Measurements from ENCODE around the gene ING1. TPM values are rescaled to one million over a fixed set of nuclear protein-coding genes. Genes with fewer than 3 reads are reported as not detected.
"Not testable (repeated sequence)": the region's sequence is repeated elsewhere in the genome, so short reads cannot be mapped to it uniquely, and the experiment has no call there.

The ING1 gene
- total and polyA plus RNA-seq, 4 donors: 7.4 to 16.8 (median 10.6) TPM

- Histone ChIP-seq H3K4me3 (ENCODE audit: low read length in 2 of 2) (no peak overlapping the region), H3K27me3 (ENCODE audit: control insufficient read depth in 1 of 2, insufficient read depth in 2 of 2, low read length in 1 of 2) (no peaks in the 10 kb centered on the region), H3K36me3 (ENCODE audit: control insufficient read depth in 1 of 2, insufficient read depth in 2 of 2, low read length in 1 of 2) (no peaks in the 10 kb centered on the region), H3K9me3 (ENCODE audit: control insufficient read depth, low read length) (no peaks in the 10 kb centered on the region), H3K4me1 (ENCODE audit: control insufficient read depth in 1 of 2, insufficient read depth in 2 of 2, low read length in 2 of 2) (no peaks in the 10 kb centered on the region), H3K27ac (ENCODE audit: low read depth in 1 of 2, low read length in 2 of 2) (no peak overlapping the region)
- 96 to 97% methylated on average over 58 to 61 of the region's 61 CpGs for WGBS, 2 donors
- intact Hi-C loops (cut with DNase I): loop anchor here in 1 of 2 donors (5.0 kb wide), 1 partner anchor 88 kb away; no protein-coding TSS in a partner anchor
- DNase-seq: no peak
- no peak for ATAC-seq (ENCODE audit: low FRiP score)
These were observed 5.7 kb downstream of the ING1 start for GRCh38 chr13:110719036-110719710.

GRCh38 chr13:110722971-110723370 lies 9.5 kb downstream of the ING1 start:
- no peak overlapping the region for H3K27ac ChIP-seq (ENCODE audit: low read depth in 1 of 2, low read length in 2 of 2)
- ATAC-seq (ENCODE audit: low FRiP score) (no peak), DNase-seq (no peak)
- 45 to 48% methylated on average over 5 of the region's 5 CpGs for WGBS, 2 donors
- no peaks in the 10 kb centered on the region for H3K36me3 ChIP-seq (ENCODE audit: control insufficient read depth in 1 of 2, insufficient read depth in 2 of 2, low read length in 1 of 2)
- no peaks in the 10 kb centered on the region for H3K27me3 ChIP-seq (ENCODE audit: control insufficient read depth in 1 of 2, insufficient read depth in 2 of 2, low read length in 1 of 2)
- no peaks in the 10 kb centered on the region for H3K9me3 ChIP-seq (ENCODE audit: control insufficient read depth, low read length)
- intact Hi-C loops (cut with DNase I): loop anchor here in 1 of 2 donors (10.0 kb wide), 1 partner anchor 92 kb away; no protein-coding TSS in a partner anchor
- no peak overlapping the region for H3K4me3 ChIP-seq (ENCODE audit: low read length in 2 of 2)
- H3K4me1 ChIP-seq (ENCODE audit: control insufficient read depth in 1 of 2, insufficient read depth in 2 of 2, low read length in 2 of 2): no peaks in the 10 kb centered on the region

- DNase-seq: no peak
- intact Hi-C loops (cut with DNase I): loop anchor here in 1 of 2 donors (10.0 kb wide), 1 partner anchor 91 kb away; no protein-coding TSS in a partner anchor
These were observed 10.1 kb downstream of the ING1 start for GRCh38 chr13:110723598-110723997.

GRCh38 chr13:110726153-110726552 lies 12.7 kb downstream of the ING1 start:
- H3K4me1 ChIP-seq (ENCODE audit: control insufficient read depth in 1 of 2, insufficient read depth in 2 of 2, low read length in 2 of 2); ATAC-seq (ENCODE audit: low FRiP score); H3K4me3 ChIP-seq (ENCODE audit: low read length in 2 of 2); H3K9me3 ChIP-seq (ENCODE audit: control insufficient read depth, low read length); H3K36me3 ChIP-seq (ENCODE audit: control insufficient read depth in 1 of 2, insufficient read depth in 2 of 2, low read length in 1 of 2); H3K27me3 ChIP-seq (ENCODE audit: control insufficient read depth in 1 of 2, insufficient read depth in 2 of 2, low read length in 1 of 2); DNase-seq; H3K27ac ChIP-seq (ENCODE audit: low read depth in 1 of 2, low read length in 2 of 2): not testable (repeated sequence)
- intact Hi-C loops (cut with DNase I): loop anchor here in 1 of 2 donors (10.0 kb wide), 1 partner anchor 89 kb away; no protein-coding TSS in a partner anchor
- WGBS, 2 donors: 92 to 97% methylated on average over 5 to 6 of the region's 6 CpGs

More at GRCh38 chr13:110723598-110723997, 10.1 kb downstream of the ING1 start:
- Histone ChIP-seq H3K36me3 (ENCODE audit: control insufficient read depth in 1 of 2, insufficient read depth in 2 of 2, low read length in 1 of 2) (no peaks in the 10 kb centered on the region), H3K27ac (ENCODE audit: low read depth in 1 of 2, low read length in 2 of 2) (no peak overlapping the region), H3K4me1 (ENCODE audit: control insufficient read depth in 1 of 2, insufficient read depth in 2 of 2, low read length in 2 of 2) (no peaks in the 10 kb centered on the region), H3K9me3 (ENCODE audit: control insufficient read depth, low read length) (no peaks in the 10 kb centered on the region), H3K27me3 (ENCODE audit: control insufficient read depth in 1 of 2, insufficient read depth in 2 of 2, low read length in 1 of 2) (no peaks in the 10 kb centered on the region), H3K4me3 (ENCODE audit: low read length in 2 of 2) (no peak overlapping the region)
- ATAC-seq (ENCODE audit: low FRiP score): no peak
- 44 to 55% methylated on average over 8 of the region's 8 CpGs for WGBS, 2 donors

- whole genome bisulfite sequencing, 2 donors: 87% methylated on average over 9 of the region's 9 CpGs
- no peak for ATAC-seq (ENCODE audit: low FRiP score)
- Histone ChIP-seq H3K27me3 (ENCODE audit: control insufficient read depth in 1 of 2, insufficient read depth in 2 of 2, low read length in 1 of 2) (no peaks in the 10 kb centered on the region), H3K4me1 (ENCODE audit: control insufficient read depth in 1 of 2, insufficient read depth in 2 of 2, low read length in 2 of 2) (no peaks in the 10 kb centered on the region), H3K4me3 (ENCODE audit: low read length in 2 of 2) (no peak overlapping the region), H3K36me3 (ENCODE audit: control insufficient read depth in 1 of 2, insufficient read depth in 2 of 2, low read length in 1 of 2) (no peaks in the 10 kb centered on the region), H3K27ac (ENCODE audit: low read depth in 1 of 2, low read length in 2 of 2) (no peak overlapping the region), H3K9me3 (ENCODE audit: control insufficient read depth, low read length) (no peaks in the 10 kb centered on the region)
- intact Hi-C loops (cut with DNase I): loop anchor here in 1 of 2 donors (10.0 kb wide), 1 partner anchor 88 kb away; no protein-coding TSS in a partner anchor
- no peak for DNase-seq
These were observed 13.2 kb downstream of the ING1 start for GRCh38 chr13:110726726-110727125.

- H3K4me3 ChIP-seq (ENCODE audit: low read length in 2 of 2): no peak overlapping the region
- H3K9me3 ChIP-seq (ENCODE audit: control insufficient read depth, low read length): no peaks in the 10 kb centered on the region
- DNase-seq (no peak), ATAC-seq (ENCODE audit: low FRiP score) (no peak)
- no peak overlapping the region for H3K27ac ChIP-seq (ENCODE audit: low read depth in 1 of 2, low read length in 2 of 2)
- WGBS, 2 donors: 94 to 98% methylated on average over 3 of the region's 3 CpGs
- intact Hi-C loops (cut with DNase I): no loop called here
- H3K36me3 ChIP-seq (ENCODE audit: control insufficient read depth in 1 of 2, insufficient read depth in 2 of 2, low read length in 1 of 2): no peaks in the 10 kb centered on the region
- no peaks in the 10 kb centered on the region for H3K27me3 ChIP-seq (ENCODE audit: control insufficient read depth in 1 of 2, insufficient read depth in 2 of 2, low read length in 1 of 2)
- H3K4me1 ChIP-seq (ENCODE audit: control insufficient read depth in 1 of 2, insufficient read depth in 2 of 2, low read length in 2 of 2): no peaks in the 10 kb centered on the region
These were observed 17.6 kb downstream of the ING1 start for GRCh38 chr13:110731072-110731471.

GRCh38 chr13:110734561-110734960 lies 21.1 kb downstream of the ING1 start:
- WGBS, 2 donors: 88 to 94% methylated on average over 5 of the region's 5 CpGs
- Histone ChIP-seq H3K4me3 (ENCODE audit: low read length in 2 of 2) (no peak overlapping the region), H3K27me3 (ENCODE audit: control insufficient read depth in 1 of 2, insufficient read depth in 2 of 2, low read length in 1 of 2) (no peaks in the 10 kb centered on the region), H3K4me1 (ENCODE audit: control insufficient read depth in 1 of 2, insufficient read depth in 2 of 2, low read length in 2 of 2) (no peaks in the 10 kb centered on the region), H3K36me3 (ENCODE audit: control insufficient read depth in 1 of 2, insufficient read depth in 2 of 2, low read length in 1 of 2) (no peaks in the 10 kb centered on the region), H3K9me3 (ENCODE audit: control insufficient read depth, low read length) (peaks cover 1% of the 10 kb centered on the region), H3K27ac (ENCODE audit: low read depth in 1 of 2, low read length in 2 of 2) (no peak overlapping the region)
- no peak for DNase-seq
- no peak for ATAC-seq (ENCODE audit: low FRiP score)
- intact Hi-C loops (cut with DNase I): no loop called here

- no peak for DNase-seq
- peaks cover 1% of the 10 kb centered on the region for H3K9me3 ChIP-seq (ENCODE audit: control insufficient read depth, low read length)
- H3K4me3 ChIP-seq (ENCODE audit: low read length in 2 of 2): no peak overlapping the region
- ATAC-seq (ENCODE audit: low FRiP score): no peak
- H3K27ac ChIP-seq (ENCODE audit: low read depth in 1 of 2, low read length in 2 of 2): no peak overlapping the region
- H3K27me3 ChIP-seq (ENCODE audit: control insufficient read depth in 1 of 2, insufficient read depth in 2 of 2, low read length in 1 of 2): no peaks in the 10 kb centered on the region
- no peaks in the 10 kb centered on the region for H3K4me1 ChIP-seq (ENCODE audit: control insufficient read depth in 1 of 2, insufficient read depth in 2 of 2, low read length in 2 of 2)
- intact Hi-C loops (cut with DNase I): no loop called here
- H3K36me3 ChIP-seq (ENCODE audit: control insufficient read depth in 1 of 2, insufficient read depth in 2 of 2, low read length in 1 of 2): no peaks in the 10 kb centered on the region
These were observed 24.1 kb downstream of the ING1 start for GRCh38 chr13:110737555-110737954.

GRCh38 chr13:110743687-110744086 lies 30.2 kb downstream of the ING1 start:
- ATAC-seq (ENCODE audit: low FRiP score): no peak

More at GRCh38 chr13:110743687-110744086, 30.2 kb downstream of the ING1 start:
- 81 to 95% methylated on average over 1 of the region's 1 CpG for WGBS, 2 donors
- Histone ChIP-seq H3K4me3 (ENCODE audit: low read length in 2 of 2) (no peak overlapping the region), H3K9me3 (ENCODE audit: control insufficient read depth, low read length) (no peaks in the 10 kb centered on the region), H3K36me3 (ENCODE audit: control insufficient read depth in 1 of 2, insufficient read depth in 2 of 2, low read length in 1 of 2) (no peaks in the 10 kb centered on the region), H3K27ac (ENCODE audit: low read depth in 1 of 2, low read length in 2 of 2) (no peak overlapping the region), H3K4me1 (ENCODE audit: control insufficient read depth in 1 of 2, insufficient read depth in 2 of 2, low read length in 2 of 2) (no peaks in the 10 kb centered on the region), H3K27me3 (ENCODE audit: control insufficient read depth in 1 of 2, insufficient read depth in 2 of 2, low read length in 1 of 2) (no peaks in the 10 kb centered on the region)
- no peak for DNase-seq
- intact Hi-C loops (cut with DNase I): no loop called here
